A673 (cell line): Measurements from ENCODE around the gene ANKS1B.

ENCODE experiments used
- EZH2 ChIP-seq: fragments of 200-600 bp; sonication (generic); IDR thresholded peaks from 2 replicates; pipeline ENCODE4 v1.6.1; 2017; ENCODE audit warnings: borderline replicate concordance, low read depth, mild to moderate bottlenecking, mixed read lengths, antibody characterized with exemption, low read length; ENCODE audit not compliant: poor library complexity, severe bottlenecking
- TF ChIP-seq, protein P1 (sequence below): fragments of 300-800, 200-600 bp; sonication (generic); conservative IDR thresholded peaks from 2 replicates; pipeline ENCODE4 v1.5.1; 2017; ENCODE audit warnings: low read depth, mild to moderate bottlenecking, antibody characterized with exemption, low read length, moderate library complexity, mixed read lengths

DNA sequence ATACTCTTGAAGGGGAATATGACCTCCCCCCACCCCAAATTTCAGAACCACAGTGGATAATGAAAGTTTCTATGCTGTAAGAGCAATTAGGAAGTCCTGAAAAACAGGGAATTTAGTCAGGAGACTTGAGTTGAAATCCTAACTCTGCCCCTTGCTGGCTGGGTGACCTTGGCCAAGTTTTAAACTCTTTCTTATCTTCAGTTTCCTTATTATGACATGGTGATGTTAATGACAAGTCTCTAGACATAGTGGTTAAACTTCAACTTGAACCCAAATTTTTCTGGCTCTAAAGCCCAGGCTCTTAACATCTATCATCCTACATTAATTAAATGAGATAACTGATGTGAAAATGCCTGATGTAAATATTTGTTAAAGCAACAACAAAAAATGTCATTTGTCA lies 1013.8 kb downstream of the ANKS1B start:
- TF ChIP-seq, protein P1, sequence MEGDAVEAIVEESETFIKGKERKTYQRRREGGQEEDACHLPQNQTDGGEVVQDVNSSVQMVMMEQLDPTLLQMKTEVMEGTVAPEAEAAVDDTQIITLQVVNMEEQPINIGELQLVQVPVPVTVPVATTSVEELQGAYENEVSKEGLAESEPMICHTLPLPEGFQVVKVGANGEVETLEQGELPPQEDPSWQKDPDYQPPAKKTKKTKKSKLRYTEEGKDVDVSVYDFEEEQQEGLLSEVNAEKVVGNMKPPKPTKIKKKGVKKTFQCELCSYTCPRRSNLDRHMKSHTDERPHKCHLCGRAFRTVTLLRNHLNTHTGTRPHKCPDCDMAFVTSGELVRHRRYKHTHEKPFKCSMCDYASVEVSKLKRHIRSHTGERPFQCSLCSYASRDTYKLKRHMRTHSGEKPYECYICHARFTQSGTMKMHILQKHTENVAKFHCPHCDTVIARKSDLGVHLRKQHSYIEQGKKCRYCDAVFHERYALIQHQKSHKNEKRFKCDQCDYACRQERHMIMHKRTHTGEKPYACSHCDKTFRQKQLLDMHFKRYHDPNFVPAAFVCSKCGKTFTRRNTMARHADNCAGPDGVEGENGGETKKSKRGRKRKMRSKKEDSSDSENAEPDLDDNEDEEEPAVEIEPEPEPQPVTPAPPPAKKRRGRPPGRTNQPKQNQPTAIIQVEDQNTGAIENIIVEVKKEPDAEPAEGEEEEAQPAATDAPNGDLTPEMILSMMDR = no peak
- no peak for TF ChIP-seq EZH2
